HG03439 (cell line): ENCODE data around the gene SETD7.

Experiments used
- ATAC-seq: cut with Tn5 transposase; IDR thresholded peaks from one replicate; pipeline ENCODE4 v1.9.1; 2021; ENCODE audit warnings: mild to moderate bottlenecking, moderate library complexity; ENCODE audit not compliant: unreplicated experiment

The SETD7 gene

DNA sequence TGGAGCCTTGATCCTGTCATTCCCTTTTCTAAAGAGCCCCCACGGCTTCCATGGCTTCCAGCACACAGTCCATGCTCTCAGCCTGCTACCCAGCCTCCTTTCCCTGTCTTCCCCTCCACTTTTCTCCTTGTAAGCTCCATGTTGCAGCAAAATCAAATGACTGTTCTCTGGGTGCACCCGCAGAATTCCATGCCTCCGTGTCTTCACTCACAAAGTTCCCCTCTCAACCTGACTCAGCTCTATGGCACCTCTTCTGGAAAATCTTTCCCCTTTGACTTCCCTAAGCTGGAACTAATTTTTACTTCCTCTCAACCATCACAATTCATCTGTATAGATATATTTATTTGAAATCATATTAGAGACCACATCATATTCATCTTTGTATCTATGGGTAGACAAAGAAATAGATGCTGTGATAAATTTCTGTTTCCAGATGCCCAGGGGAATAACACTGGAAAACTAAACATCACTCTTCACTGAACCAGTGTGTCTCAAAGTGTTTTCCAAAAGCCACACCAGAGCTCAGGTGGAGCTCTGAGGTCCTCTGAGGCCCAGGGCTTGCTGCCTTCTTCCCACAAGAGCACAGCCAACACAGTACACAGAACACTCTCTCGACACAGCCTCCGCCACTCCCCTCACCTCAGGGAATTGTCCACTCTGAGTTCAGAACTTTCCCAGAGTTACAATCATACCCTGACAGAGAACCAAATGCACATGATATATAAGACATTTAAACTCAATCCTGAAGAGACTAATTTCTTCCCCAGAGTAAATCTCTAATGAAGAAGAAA is 3.3 kb downstream of the SETD7 start:
- no peak for ATAC-seq

DNA sequence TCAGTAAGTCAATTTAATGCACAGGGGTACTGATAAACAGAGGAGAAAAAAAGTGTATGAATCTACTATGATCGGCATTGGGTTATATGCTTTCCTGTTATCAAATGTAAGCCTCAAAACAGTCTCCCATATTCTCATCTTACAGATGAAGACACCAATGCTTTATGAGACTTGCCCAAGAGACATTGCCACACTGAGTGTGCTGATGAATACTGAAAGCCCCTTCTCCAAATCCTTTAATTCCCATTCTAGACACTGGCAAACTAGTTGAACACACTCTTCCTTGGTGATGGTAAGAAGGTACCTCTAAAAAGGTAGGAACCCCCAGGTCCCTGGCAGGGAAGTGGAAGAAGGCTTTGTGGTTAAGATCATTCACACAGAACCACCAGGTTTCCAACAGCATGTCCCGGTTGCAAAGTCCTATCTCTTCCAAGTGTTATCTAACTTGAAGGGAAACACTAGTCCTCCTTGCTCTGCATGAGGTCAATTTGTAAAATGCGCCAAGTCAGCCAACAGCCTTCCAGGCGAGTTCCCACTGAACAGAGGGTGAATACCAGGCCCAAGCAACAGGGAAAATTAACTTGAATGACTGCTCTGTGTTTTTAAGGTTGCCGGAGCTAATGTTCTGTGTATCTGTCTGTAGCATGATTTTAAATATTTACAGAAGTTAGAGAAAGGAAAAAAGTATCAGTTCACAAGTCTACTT is 5.1 kb downstream of the SETD7 start:
- ATAC-seq, result no peak

DNA sequence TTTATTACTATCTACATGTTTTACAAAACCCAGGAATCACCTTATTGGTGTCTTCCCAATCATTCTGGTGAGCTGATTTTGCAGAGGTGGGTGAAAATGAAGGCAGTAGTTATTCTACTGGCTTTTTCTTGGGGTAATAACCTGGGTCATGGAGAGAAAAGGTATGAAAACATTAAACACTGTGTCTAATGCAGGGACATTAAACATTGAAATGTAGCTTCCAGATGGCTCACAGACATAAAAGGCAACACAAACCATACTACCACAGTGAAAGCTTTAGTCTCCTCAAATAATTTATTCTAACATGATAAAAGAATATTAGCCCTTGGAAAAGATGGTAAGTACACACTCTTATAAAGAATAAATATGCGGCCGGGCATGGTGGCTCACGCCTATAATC is 8.0 kb downstream of the SETD7 start:
- no peak for ATAC-seq

DNA sequence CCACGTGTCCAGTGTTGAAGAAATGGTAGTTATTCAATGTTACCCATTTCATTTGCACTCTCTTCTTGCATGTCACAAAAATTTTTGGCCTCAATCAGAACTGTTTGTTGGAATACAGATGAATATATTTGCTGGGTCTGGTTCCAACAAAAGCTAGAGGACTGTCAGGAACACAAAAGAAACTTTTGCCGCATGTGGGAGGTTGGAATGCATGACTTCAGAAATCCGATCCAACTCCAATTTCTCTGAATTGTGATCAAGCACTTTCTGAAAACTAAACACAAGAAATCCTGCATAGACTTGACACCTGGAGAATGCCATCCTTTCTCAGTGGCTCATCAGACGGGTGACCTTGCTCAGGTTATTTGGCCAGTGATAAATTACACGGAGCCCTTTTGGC is 15.4 kb downstream of the SETD7 start:
- no peak for ATAC-seq

DNA sequence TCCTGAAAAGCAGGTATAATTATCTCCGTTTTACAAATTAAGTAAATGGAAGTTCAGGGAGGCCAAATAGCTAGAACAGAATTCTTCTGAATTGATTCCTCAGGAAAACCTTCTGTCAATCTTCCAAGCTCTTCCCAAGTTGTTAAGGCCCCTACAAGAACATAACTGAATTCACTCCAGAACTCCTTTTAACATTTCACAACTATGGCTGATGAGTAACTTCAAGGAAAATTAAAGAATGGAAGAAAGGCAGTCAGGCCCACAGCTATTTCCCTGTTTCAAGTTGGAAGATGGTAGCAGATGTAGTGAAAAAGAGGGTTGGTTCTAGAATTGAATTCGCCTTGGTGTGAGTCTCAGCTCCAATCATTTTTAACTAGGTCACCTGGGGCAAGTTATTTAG is 15.9 kb downstream of the SETD7 start:
- ATAC-seq, result no peak

DNA sequence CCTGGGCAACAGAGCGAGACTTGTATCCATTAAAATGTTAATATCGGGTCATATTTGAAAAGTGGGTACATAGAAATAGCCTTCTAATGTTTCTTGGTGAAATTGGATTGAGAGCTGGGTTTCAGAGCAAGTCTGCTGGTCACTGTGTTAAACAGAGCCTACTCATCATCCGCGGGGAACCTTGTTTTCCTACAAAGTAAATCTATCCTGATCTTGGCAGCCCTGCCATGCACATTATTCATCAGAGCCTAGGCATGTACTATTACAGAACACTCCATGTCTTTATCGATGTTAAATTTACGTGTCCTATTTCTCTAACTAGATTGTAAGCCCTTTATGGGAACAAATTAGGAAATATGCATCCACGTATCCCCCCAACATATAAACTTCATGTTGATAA is 18.7 kb downstream of the SETD7 start:
- no peak for ATAC-seq

DNA sequence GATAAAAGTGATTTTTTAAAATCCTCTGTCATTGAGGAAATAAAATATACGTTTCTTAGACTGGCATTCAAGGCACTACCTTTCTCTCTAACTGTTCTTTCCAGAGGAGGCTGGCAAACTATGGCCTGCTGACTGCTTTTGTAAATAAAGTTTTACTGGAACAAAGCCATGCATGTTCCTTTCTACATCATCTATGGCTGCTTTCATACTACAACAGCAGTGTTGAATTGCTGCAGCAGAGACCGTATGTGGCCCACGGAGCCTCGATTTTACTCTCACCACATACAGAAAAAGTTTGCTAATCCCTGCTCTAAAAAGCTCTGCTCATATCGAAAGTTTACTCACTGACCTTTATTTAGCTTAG is 20.2 kb downstream of the SETD7 start:
- no peak for ATAC-seq

DNA sequence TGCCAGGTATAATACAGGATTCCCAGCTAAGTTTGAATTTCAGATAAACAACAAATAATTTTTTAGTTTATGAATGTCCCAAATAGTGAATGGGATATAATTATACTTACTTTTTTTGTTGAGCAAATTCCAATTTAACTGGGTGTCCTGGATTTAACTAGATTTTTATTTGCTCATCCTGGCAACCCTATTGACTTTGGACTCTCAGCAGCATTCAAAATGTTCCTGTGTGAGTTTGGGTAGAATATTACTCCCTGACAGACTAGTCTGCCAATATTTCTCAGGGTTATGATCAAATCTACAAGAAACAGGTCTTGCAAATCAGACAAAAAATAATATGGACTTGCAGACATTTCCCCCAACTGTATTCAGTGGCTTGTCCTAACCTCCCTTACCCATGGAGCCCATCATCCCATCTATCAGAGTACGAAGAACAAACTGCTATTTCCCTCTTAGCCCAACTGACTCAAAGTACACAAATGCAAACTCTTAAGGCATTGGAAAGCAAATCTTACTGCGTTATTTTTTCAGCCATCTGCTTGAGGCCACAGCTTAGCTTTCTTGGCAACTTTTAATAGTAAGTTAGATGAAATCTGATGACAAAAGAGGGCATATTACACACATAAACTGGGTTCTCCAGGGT is 20.7 kb downstream of the SETD7 start:
- no peak for ATAC-seq

DNA sequence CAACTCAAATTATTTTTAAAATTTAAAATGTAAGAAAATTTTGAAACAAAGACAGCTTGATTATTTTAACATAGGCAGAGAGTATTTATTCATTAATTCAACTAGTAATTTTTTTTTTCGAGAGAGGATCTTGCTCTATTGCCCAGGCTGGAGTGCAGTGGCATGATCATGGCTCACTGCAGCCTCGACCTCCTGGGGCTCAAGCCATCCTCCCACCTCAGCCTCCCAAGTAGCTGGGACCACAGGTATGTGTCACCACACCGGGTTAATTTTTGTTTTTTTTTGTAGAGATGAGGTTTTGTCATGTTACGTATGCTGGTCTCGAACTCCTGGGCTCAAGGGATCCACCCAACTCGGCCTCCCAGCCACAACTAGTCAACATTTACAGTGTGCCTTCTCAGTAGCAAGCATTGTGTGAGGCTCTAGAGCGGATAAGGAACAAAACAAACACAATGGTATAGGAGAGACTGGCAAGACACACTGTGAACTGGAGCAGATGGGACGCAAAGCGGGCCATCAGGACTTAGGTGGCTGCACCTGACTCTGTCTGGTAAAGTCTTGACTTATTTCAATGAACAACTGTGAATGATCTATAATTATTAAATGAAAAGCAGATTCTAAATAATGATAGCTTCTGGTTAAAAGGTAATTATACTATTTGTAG is 21.6 kb downstream of the SETD7 start:
- no peak for ATAC-seq

DNA sequence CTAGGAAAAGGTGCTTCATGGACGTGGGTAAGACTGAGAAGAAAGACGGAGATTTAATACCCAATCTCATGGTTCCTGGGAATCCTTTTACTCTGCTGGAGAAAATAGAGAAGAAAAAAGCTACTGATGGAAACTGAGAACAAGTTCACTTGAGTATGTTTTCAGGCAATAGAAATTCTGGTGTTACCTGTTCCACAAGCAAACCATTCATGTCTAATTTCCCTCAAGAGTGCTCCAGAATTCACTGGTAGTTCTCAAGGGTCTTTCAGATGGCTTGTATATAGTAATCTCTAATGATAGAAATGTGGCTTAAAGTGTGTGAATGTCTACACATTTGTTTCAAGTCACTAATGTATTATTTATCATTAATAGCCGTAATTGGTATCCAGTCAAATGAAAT is 22.5 kb downstream of the SETD7 start:
- no peak for ATAC-seq

DNA sequence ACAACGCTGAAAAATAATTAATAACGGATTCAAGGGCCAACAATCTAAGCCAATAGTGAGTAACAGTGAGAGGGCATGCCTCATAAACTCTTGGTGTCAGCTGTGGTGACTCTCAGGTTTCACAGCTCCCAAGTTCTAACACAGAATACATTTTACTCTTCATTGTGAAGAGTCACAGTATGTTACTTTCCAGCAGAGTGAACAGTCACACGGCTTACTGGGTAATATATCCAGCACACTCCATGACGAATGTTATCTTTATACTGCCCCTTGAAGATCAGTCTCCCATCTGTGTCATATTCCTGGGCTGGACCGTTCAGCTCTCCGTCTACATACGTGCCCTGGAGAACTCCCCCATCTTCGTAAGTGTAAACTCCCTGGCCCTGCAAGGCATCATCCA is 23.1 kb downstream of the SETD7 start:
- ATAC-seq, result no peak

DNA sequence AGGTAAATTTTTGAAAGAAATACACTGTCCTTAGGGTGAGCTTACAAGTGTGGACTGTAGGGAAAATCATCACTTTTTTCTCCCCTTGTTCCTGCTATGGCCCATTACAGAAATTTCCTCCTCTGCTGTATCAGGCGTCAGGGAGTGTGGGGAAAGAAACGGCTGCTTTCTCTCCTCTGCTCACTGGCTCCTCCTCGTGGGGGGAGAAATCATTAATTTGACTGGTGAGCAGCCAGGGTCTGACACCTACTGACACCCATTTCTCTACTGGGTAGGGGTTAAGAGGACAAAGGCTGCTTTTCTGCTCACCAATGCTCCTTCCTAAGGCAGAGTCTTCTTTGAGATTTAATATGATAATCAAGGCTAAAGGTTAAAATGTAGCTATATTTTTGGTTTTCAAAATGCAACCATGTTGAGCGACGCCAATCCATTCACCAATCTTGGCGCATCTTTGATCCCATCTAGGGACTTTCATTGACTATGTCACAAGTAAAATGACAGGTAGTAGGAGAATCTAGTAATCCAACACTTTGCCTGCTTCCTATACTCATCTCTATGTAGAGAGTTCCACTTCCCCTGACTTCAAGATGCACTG is 25.1 kb downstream of the SETD7 start:
- no peak for ATAC-seq

DNA sequence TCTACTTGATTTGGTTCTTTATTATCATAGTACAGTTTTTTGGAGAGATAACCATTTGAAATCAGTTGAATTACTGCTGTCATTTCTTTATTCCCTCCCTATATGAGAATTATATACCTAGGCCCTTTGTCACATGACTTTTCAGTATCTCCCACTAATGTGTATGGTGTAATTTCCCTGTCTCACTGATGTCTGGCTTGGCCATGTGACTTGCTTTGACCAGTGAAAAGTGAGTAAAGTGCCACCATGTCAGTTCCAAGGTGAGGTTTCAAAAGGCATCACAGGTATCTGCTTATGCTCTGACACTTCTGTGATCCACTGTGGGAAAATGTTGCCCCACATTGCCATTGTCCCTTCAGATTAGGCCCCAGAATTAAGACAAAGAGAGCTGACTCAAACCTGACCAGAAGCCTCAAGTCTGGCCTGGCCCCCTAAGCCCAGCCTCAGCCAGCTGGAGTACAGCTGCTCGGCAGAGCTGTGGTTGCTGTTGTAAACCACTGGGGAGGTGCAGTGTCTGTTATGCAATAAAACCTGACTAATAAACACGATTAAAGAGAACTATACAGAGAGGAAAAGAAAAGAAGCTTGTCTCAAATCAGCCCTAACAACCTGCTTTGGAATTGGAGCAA is 27.5 kb downstream of the SETD7 start:
- peak; percentile 55 for ATAC-seq

DNA sequence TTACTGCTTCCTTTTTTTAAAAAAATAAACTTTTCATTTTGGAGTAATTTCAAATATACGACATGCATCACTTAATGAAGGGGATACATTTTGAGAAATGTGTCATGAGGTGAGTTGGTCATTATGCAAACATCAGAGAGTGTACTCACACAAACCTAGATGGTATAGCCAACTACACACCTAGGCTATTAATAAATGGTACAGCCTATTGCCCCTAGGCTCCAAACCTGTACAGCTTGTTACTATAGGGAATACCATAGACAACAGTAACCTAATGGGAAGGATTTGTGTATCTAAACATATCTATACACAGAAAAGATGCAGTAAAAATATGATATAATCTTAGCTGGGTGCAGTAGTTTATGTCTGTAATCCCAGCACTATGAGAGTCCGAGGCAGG is 29.1 kb downstream of the SETD7 start:
- no peak for ATAC-seq

DNA sequence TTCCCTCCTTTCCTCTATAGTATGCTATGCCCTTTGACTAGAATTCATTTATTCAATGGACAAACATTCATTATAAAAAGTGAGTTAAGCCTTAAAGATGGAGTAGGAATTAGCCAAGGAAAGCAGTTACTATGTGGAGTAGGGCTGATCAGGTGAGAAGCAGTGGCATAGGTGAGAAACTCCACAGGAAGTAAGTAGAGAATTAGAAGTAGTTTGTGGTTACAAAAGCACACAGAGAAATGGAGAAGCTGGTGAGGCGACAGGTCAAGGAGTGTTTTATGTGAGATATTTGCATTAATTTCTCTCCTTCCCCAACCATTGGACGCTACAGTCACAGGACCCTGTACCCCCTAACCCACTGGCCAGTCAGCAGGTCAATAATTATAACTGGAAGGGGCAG is 30.6 kb downstream of the SETD7 start:
- no peak for ATAC-seq

DNA sequence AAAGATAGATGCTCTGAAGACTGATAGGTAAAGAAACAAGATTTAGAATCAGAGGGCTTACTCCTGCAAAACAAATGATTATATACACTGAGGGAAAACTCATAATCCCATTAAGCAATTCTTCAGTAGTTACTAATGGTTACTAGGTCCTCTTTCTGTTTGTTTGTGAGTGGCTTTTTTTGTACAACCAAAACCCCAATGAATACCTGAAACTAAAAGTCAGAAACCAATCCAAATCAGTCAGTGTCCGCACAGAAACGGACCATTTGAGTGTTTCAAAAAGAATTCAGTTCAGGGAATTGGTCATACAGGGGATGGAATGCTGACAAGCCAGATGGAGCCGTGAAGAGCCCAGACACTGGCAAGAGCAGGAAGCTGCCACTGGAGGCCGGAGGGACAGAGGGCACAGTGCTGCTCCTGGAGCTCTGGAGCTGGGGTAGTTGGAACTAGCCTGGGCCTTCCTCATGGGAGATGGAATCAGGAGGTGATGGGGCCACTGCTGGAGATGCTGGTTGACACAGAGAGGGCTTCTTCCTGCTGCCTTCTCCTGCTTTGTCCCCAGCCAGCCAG is 31.9 kb downstream of the SETD7 start:
- no peak for ATAC-seq

DNA sequence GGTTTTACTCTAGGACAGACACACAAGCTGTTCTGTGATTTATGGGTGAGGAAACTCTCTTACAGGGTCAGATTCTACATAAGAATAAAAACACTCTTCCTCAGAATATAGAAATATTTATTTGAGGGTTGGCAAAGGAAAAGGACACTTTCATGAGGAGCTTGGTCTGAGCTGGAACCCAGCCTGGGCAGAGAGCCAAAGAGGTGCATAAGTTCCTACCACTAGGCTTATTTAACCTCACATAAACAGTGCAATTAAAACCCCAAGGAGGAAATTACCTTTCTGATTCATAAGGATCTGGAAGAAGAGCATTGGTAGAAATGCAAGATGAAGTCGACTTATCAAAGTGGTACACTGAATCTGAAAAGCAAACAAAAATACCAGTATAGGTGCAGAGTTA is 32.9 kb downstream of the SETD7 start:
- no peak for ATAC-seq

DNA sequence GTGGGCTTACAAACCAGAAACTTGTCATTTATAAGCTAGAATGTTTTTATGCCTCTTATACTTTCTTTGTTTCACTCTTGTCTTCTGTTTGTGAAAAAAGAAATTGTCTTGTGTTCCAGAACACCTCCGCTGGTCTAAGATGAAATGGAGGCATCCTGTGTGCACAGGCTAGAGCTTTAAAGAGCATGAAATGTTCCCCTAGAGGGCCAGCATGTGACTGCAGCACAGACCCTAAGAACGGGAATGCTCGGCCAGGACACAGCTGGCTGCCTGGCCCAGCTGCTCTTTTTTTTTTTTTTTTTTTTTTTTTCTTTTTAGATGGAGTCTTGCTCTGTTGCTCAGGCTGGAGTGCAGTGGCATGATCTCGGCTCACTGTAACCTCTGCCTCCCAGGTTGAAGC is 33.6 kb downstream of the SETD7 start:
- no peak for ATAC-seq

DNA sequence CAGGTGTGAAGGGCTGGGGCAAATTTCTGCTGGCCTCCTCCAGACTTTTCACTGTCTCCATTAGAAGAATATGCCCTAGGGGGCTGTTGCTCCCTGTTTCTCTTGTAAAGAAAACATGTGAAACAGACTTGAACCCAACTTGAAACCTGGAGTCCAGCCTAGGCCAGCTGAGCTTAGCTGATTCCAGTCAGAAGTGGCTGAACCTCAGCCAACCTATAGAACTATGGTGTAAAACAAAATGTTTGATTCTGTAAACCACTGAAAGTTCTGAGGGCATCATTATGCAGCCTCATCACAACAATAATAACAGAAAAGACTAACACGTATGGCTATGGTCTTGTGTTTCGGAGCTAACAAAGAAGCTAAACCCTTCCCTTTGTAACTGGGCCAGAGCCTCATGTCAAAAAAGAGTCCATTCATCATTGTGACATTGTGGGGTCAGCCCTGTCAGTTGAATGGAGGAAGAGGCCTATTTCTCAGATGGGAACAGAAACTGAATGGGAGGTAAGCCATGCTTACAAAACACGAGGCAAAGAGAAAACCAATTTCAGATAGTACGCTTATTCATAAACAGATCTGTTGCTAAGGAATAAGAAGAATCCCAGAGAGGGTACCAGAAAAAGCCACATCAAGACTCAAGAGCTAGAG is 34.1 kb downstream of the SETD7 start:
- ATAC-seq, result no peak

DNA sequence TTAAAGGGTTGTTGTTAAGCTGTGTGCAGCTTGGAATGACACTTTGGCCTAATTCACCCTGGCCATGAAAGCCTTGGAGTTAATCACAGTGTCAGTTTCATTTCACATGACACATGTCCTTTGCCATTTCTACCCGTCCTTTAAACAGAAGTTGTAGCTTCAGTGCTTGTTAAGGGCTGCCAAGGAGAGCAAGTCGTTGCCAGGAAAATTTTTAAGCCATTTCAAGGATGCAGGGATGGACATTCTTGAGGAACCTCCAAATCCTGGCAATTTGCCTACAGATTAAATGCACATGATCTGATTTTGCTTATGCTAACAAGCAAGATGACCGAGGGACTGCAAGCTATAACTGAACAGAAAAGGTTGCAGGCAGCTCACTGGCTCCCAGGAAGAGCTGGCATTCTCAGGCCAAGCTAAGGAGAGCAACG is 40.5 kb downstream of the SETD7 start:
- ATAC-seq, result no peak
